Liver (tissue), 9 donors: ENCODE measurements around the gene NKX6-1. TPM values are rescaled to one million over a fixed set of nuclear protein-coding genes. Genes with fewer than 3 reads are reported as not detected.

Source experiments
- DNase-seq: peaks from one replicate; pipeline ENCODE4 v3.0.0-alpha.2; 2017; ENCODE audit warnings: low spot score
- H3K27ac ChIP-seq, 2 donors: one replicate each; pipeline ENCODE4 v1.7.0; 2013; ENCODE audit warnings: inconsistent platforms in 2 of 2, low read length in 2 of 2, control low read depth in 1 of 2, low read depth in 1 of 2, mild to moderate bottlenecking in 1 of 2
- H3K27me3 ChIP-seq, 4 donors: one replicate each; pipeline versions ENCODE4 v1.6.1 to v1.7.0; 2013; ENCODE audit warnings: low read length in 3 of 4, inconsistent platforms in 1 of 4, mild to moderate bottlenecking in 1 of 4, moderate library complexity in 1 of 4; ENCODE audit not compliant: control insufficient read depth in 4 of 4, insufficient read depth in 4 of 4
- H3K36me3 ChIP-seq, 4 donors: one replicate each; pipeline versions ENCODE4 v1.6.1 to v1.7.0; 2013; ENCODE audit warnings: low read length in 3 of 4, mild to moderate bottlenecking in 3 of 4, low read depth in 1 of 4, moderate library complexity in 1 of 4; ENCODE audit not compliant: control insufficient read depth in 4 of 4, insufficient read depth in 3 of 4
- H3K4me1 ChIP-seq, 4 donors: one replicate each; pipeline versions ENCODE4 v1.6.1 to v1.7.0; 2013; ENCODE audit warnings: low read length in 3 of 4, mild to moderate bottlenecking in 3 of 4, moderate library complexity in 1 of 4; ENCODE audit not compliant: control insufficient read depth in 4 of 4, insufficient read depth in 4 of 4
- H3K4me3 ChIP-seq, 3 donors: one replicate each; pipeline versions ENCODE4 v1.6.1 to v1.7.0; 2013; ENCODE audit warnings: low read length in 3 of 3, control low read depth in 1 of 3, low read depth in 1 of 3, mild to moderate bottlenecking in 1 of 3
- H3K9ac ChIP-seq, 2 donors: one replicate each; pipeline ENCODE4 v1.7.0; 2013; ENCODE audit warnings: low read length in 2 of 2, mild to moderate bottlenecking in 2 of 2, moderate library complexity in 2 of 2, control low read depth in 1 of 2, low read depth in 1 of 2
- H3K9me3 ChIP-seq, 4 donors: one replicate each; pipeline versions ENCODE4 v1.6.1 to v1.7.0; 2013; ENCODE audit warnings: low read length in 3 of 4; ENCODE audit not compliant: control insufficient read depth in 4 of 4
- CTCF ChIP-seq: fragments of 150-350 bp; IDR thresholded peaks from 2 replicates; pipeline ENCODE4 v1.5.1; 2017; ENCODE audit warnings: improper control_type of control experiment, low read depth, low read length; ENCODE audit not compliant: missing input control
- EGR1 ChIP-seq, 2 donors: IDR thresholded peaks; 2 replicates each; pipeline ENCODE4 v1.6.1; 2016 to 2018; ENCODE audit warnings: antibody characterized with exemption in 2 of 2, low read depth in 2 of 2
- FOXA1 ChIP-seq: IDR thresholded peaks from 2 replicates; pipeline ENCODE4 v1.6.1; 2016; ENCODE audit warnings: antibody characterized with exemption
- FOXA2 ChIP-seq: IDR thresholded peaks from 2 replicates; pipeline ENCODE4 v1.6.1; 2016; ENCODE audit warnings: antibody characterized with exemption
- GABPA ChIP-seq, 2 donors: IDR thresholded peaks in 1 of 2; conservative IDR thresholded peaks in 1 of 2; 2 replicates each; pipeline ENCODE4 v1.6.1; 2016; ENCODE audit warnings: antibody characterized with exemption in 2 of 2, mild to moderate bottlenecking in 1 of 2, moderate library complexity in 1 of 2
- HNF4A ChIP-seq, 2 donors: conservative IDR thresholded peaks; 2 replicates each; pipeline ENCODE4 v1.6.1; 2016; ENCODE audit warnings: antibody characterized with exemption in 2 of 2, mild to moderate bottlenecking in 2 of 2
- HNF4G ChIP-seq: IDR thresholded peaks from 2 replicates; pipeline ENCODE4 v1.6.1; 2016; ENCODE audit warnings: antibody characterized with exemption
- MAX ChIP-seq: IDR thresholded peaks from 2 replicates; pipeline ENCODE4 v1.6.1; 2016; ENCODE audit warnings: antibody characterized with exemption
- NR2F2 ChIP-seq: IDR thresholded peaks from 2 replicates; pipeline ENCODE4 v1.6.1; 2016; ENCODE audit warnings: antibody characterized with exemption
- RAD21 ChIP-seq, 2 donors: IDR thresholded peaks; 2 replicates each; pipeline ENCODE4 v1.6.1; 2016; ENCODE audit warnings: antibody characterized with exemption in 2 of 2, mild to moderate bottlenecking in 2 of 2
- REST ChIP-seq: IDR thresholded peaks from 2 replicates; pipeline ENCODE4 v1.6.1; 2016; ENCODE audit warnings: antibody characterized with exemption, mild to moderate bottlenecking
- RXRA ChIP-seq, 2 donors: IDR thresholded peaks; 2 replicates each; pipeline ENCODE4 v1.6.1; 2017 to 2018; ENCODE audit warnings: antibody characterized with exemption in 2 of 2, mild to moderate bottlenecking in 1 of 2
- SP1 ChIP-seq: IDR thresholded peaks from 2 replicates; pipeline ENCODE4 v1.6.1; 2018; ENCODE audit warnings: antibody characterized with exemption, mild to moderate bottlenecking
- TAF1 ChIP-seq: conservative IDR thresholded peaks from 2 replicates; pipeline ENCODE4 v1.6.1; 2016; ENCODE audit warnings: antibody characterized with exemption, mild to moderate bottlenecking
- YY1 ChIP-seq: IDR thresholded peaks from 2 replicates; pipeline ENCODE4 v1.6.1; 2016; ENCODE audit warnings: antibody characterized with exemption, mild to moderate bottlenecking
- WGBS: extraction: QIAGEN DNeasy Blood & Tissue Kit; methylation state at CpG from one replicate; pipeline ENCODE4 v1.1.7; 2013; 5-methylcytosine and 5-hydroxymethylcytosine counted together
- polyA plus RNA-seq, 2 donors: library from polyadenylated mRNA; stranded (reverse) in 1 of 2; unstranded in 1 of 2; fragments of 200-250 nt in 1 of 2; fragments of >200 nt in 1 of 2; fragmentation: Nextera tagmentation in 1 of 2; extraction: Ambion mirVana in 1 of 2; gene quantifications; one replicate each; pipeline versions ENCODE4 v1.2.1 to v1.2.3, GENCODE V29; 2013 to 2015
- total RNA-seq, 2 donors: library from RNA; depleted of rRNA; stranded (reverse); fragments of >200 nt; gene quantifications; one replicate each; pipeline ENCODE4 v1.2.3, GENCODE V29; 2014
- TF ChIP-seq, protein P1 (sequence below): IDR thresholded peaks from 2 replicates; pipeline ENCODE4 v1.6.1; 2016; ENCODE audit warnings: antibody characterized with exemption
- TF ChIP-seq, protein P2 (sequence below): IDR thresholded peaks from 2 replicates; pipeline ENCODE4 v1.6.1; 2016; ENCODE audit warnings: antibody characterized with exemption
- donor health status: healthy.
- donor health status: healthy.
- donor health status: healthy.
- donor health status: healthy.
- donor health status: healthy.

NKX6-1 gene
- total and polyA plus RNA-seq, 4 donors = 0.05 TPM; not detected in 3

DNA sequence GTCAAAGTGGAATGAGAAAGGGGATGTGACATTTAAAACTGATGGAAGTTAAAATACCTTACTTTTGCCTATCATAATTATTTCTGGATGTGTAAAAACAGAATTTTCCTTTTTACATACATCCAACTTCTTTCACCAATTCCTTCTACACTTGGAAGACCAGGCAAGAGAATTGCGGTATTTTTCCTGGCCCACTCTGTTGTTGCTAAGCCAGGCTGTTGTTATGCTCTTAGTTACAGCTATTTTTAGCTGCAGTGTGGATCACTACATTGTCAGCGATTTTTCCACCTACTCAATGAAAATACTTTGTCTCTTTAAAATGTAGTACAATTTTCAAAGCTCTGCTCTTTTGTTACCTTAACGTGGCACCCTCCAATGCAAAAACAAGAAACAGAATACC lies 43.4 kb downstream of the NKX6-1 start:
- Histone ChIP-seq H3K27ac (no peak overlapping the region), H3K27me3 (no peaks in the 10 kb centered on the region), H3K36me3 (no peaks in the 10 kb centered on the region), H3K9ac (no peak overlapping the region), H3K4me1 (no peaks in the 10 kb centered on the region), H3K4me3 (no peak overlapping the region), H3K9me3 (no peaks in the 10 kb centered on the region)
- 60% methylated on average over 3 of the region's 3 CpGs for WGBS
- TF ChIP-seq REST (no peak), HNF4A (conservative IDR thresholded peaks at IDR 0.05) (no peak), GABPA (IDR thresholded peaks at IDR 0.05 in 1 of 2, conservative IDR thresholded peaks at IDR 0.05 in 1 of 2) (no peak), FOXA1 (no peak), CTCF (no peak), MAX (no peak), EGR1 (IDR thresholded peaks at IDR 0.05; ENCODE audit: low read depth in 2 of 2) (no peak), SP1 (no peak), RAD21 (IDR thresholded peaks at IDR 0.05) (no peak), NR2F2 (no peak), HNF4G (no peak), YY1 (no peak), RXRA (IDR thresholded peaks at IDR 0.05) (no peak), TAF1 (no peak)
- TF ChIP-seq, protein P1, sequence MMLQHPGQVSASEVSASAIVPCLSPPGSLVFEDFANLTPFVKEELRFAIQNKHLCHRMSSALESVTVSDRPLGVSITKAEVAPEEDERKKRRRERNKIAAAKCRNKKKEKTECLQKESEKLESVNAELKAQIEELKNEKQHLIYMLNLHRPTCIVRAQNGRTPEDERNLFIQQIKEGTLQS = no peak
- no peak for DNase-seq

DNA sequence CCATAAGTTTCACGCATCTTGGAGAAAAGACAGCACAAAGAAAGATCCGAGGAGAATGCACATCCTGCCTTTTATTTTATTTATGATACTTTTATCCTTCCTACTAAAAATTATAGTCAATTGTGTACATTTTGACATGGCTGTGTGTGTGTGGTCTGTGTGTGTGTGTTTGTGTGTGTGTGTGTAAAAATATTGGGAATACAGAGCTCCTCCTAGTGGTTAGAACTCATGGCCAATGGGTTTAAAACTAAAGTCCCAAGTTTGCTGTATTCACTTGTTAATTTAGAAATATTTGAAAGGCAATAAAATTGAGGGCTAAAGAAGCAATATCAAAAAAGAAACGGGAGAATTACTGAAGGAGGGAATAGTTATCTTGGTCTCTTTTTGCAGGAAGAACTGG lies 47.5 kb downstream of the NKX6-1 start:
- Histone ChIP-seq H3K27me3 (no peaks in the 10 kb centered on the region), H3K27ac (no peak overlapping the region), H3K9me3 (no peaks in the 10 kb centered on the region), H3K4me3 (no peak overlapping the region), H3K36me3 (no peaks in the 10 kb centered on the region), H3K4me1 (no peaks in the 10 kb centered on the region), H3K9ac (no peak overlapping the region)
- no peak for DNase-seq
- 26% methylated on average over 3 of the region's 3 CpGs for WGBS
- no peak for TF ChIP-seq NR2F2
- TF ChIP-seq REST = no peak
- TF ChIP-seq, protein P2, sequence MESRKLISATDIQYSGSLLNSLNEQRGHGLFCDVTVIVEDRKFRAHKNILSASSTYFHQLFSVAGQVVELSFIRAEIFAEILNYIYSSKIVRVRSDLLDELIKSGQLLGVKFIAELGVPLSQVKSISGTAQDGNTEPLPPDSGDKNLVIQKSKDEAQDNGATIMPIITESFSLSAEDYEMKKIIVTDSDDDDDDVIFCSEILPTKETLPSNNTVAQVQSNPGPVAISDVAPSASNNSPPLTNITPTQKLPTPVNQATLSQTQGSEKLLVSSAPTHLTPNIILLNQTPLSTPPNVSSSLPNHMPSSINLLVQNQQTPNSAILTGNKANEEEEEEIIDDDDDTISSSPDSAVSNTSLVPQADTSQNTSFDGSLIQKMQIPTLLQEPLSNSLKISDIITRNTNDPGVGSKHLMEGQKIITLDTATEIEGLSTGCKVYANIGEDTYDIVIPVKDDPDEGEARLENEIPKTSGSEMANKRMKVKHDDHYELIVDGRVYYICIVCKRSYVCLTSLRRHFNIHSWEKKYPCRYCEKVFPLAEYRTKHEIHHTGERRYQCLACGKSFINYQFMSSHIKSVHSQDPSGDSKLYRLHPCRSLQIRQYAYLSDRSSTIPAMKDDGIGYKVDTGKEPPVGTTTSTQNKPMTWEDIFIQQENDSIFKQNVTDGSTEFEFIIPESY = no peak
- TF ChIP-seq RXRA (IDR thresholded peaks at IDR 0.05) = no peak
- no peak for TF ChIP-seq FOXA2
- TF ChIP-seq RAD21 (IDR thresholded peaks at IDR 0.05) = peak in 1 of 2 donors; percentile 32
- TF ChIP-seq YY1 = no peak
